SK-N-SH treated with all-trans-retinoic acid at 6 μM for 48 hours (cell line): Measurements from ENCODE around the gene PRR7.

Experiments
- ATAC-seq: fragments of 200-7000 bp; cut with Tn5 transposase; 3 replicates; pipeline ENCODE4 v1.9.1; 2020; ENCODE audit warnings: mild to moderate bottlenecking, moderate library complexity
- ARNTL ChIP-seq: fragments of 450-650 bp; formaldehyde crosslinking; IDR thresholded peaks from 2 replicates; pipeline ENCODE4 v1.5.0; 2020; ENCODE audit warnings: low read depth, mild to moderate bottlenecking, moderate library complexity, borderline replicate concordance
- BACH2 ChIP-seq: fragments of 250-450 bp; sonication (Bioruptor Pico); IDR thresholded peaks from 2 replicates; pipeline ENCODE4 v1.9.0; 2021; ENCODE audit warnings: mild to moderate bottlenecking, borderline replicate concordance
- CSDC2 ChIP-seq: fragments of 250-450 bp; sonication (Bioruptor Pico); IDR thresholded peaks from 2 replicates; pipeline ENCODE4 v1.5.0; 2020; ENCODE audit warnings: mild to moderate bottlenecking, moderate library complexity
- ESRRG ChIP-seq: fragments of 250-450 bp; sonication (Bioruptor Pico); IDR thresholded peaks from 2 replicates; pipeline ENCODE4 v1.6.1; 2021; ENCODE audit warnings: mild to moderate bottlenecking
- ISL1 ChIP-seq: fragments of 250-450 bp; sonication (Bioruptor Pico); IDR thresholded peaks from 2 replicates; pipeline ENCODE4 v2.1.2; 2022; ENCODE audit warnings: mild to moderate bottlenecking, moderate library complexity
- OSR1 ChIP-seq: fragments of 250-450 bp; sonication (Bioruptor Pico); IDR thresholded peaks from 2 replicates; pipeline ENCODE4 v1.8.0; 2022; ENCODE audit warnings: moderate library complexity, mild to moderate bottlenecking, inconsistent platforms
- PPARA ChIP-seq: fragments of 250-450 bp; sonication (Bioruptor Pico); IDR thresholded peaks from 2 replicates; pipeline ENCODE4 v1.5.0; 2020; ENCODE audit warnings: mild to moderate bottlenecking, borderline replicate concordance
- RARB ChIP-seq: fragments of 250-450 bp; sonication (Bioruptor Pico); IDR thresholded peaks from 2 replicates; pipeline ENCODE4 v1.8.0; 2021; ENCODE audit warnings: mild to moderate bottlenecking, moderate library complexity
- SNAI2 ChIP-seq: fragments of 250-450 bp; sonication (Bioruptor Pico); IDR thresholded peaks from 2 replicates; pipeline ENCODE4 v1.5.0; 2020; ENCODE audit warnings: mild to moderate bottlenecking, moderate library complexity
- TCF4 ChIP-seq: fragments of 250-450 bp; sonication (Bioruptor Pico); IDR thresholded peaks from 2 replicates; pipeline ENCODE4 v1.8.0; 2021; ENCODE audit warnings: mild to moderate bottlenecking, moderate library complexity, borderline replicate concordance
- TOX ChIP-seq: fragments of 250-450 bp; sonication (Bioruptor Pico); IDR thresholded peaks from 2 replicates; pipeline ENCODE4 v1.8.0; 2021; ENCODE audit warnings: mild to moderate bottlenecking, moderate library complexity, borderline replicate concordance
- ZC3H10 ChIP-seq: fragments of 250-450 bp; sonication (Bioruptor Pico); IDR thresholded peaks from 2 replicates; pipeline ENCODE4 v1.5.1; 2021; ENCODE audit warnings: mild to moderate bottlenecking, moderate library complexity
- ZFP3 ChIP-seq: fragments of 250-450 bp; sonication (Bioruptor Pico); IDR thresholded peaks from 2 replicates; pipeline ENCODE4 v1.5.0; 2020; ENCODE audit warnings: mild to moderate bottlenecking, moderate library complexity
- ZFP30 ChIP-seq: fragments of 450-650 bp; formaldehyde crosslinking; IDR thresholded peaks from 2 replicates; pipeline ENCODE4 v1.5.0; 2022; ENCODE audit warnings: mild to moderate bottlenecking, moderate library complexity
- ZNF565 ChIP-seq: fragments of 450-650 bp; formaldehyde crosslinking; conservative IDR thresholded peaks from 2 replicates; pipeline ENCODE4 v1.5.0; 2020; ENCODE audit warnings: low read depth, mild to moderate bottlenecking, moderate library complexity
- ZNF70 ChIP-seq: fragments of 450-650 bp; formaldehyde crosslinking; IDR thresholded peaks from 2 replicates; pipeline ENCODE4 v1.5.0; 2020; ENCODE audit warnings: mild to moderate bottlenecking, moderate library complexity
- ZNF8 ChIP-seq: fragments of 450-650 bp; formaldehyde crosslinking; IDR thresholded peaks from 2 replicates; pipeline ENCODE4 v1.5.0; 2020; ENCODE audit warnings: mild to moderate bottlenecking, moderate library complexity
- TF ChIP-seq, protein P1 (sequence below): fragments of 250-450 bp; sonication (Bioruptor Pico); IDR thresholded peaks from 2 replicates; pipeline ENCODE4 v1.5.1; 2020; ENCODE audit warnings: low read depth, mild to moderate bottlenecking, moderate library complexity
- TF ChIP-seq, protein P2 (sequence below): fragments of 250-450 bp; sonication (Bioruptor Pico); IDR thresholded peaks from 2 replicates; pipeline ENCODE4 v1.8.0; 2020; ENCODE audit warnings: mild to moderate bottlenecking, moderate library complexity, borderline replicate concordance
- TF ChIP-seq, protein P3 (sequence below): fragments of 250-450 bp; sonication (Bioruptor Pico); IDR thresholded peaks from 2 replicates; pipeline ENCODE4 v1.5.0; 2020; ENCODE audit warnings: mild to moderate bottlenecking, moderate library complexity
- TF ChIP-seq, protein P4 (sequence below): fragments of 250-450 bp; sonication (Bioruptor Pico); IDR thresholded peaks from 2 replicates; pipeline ENCODE4 v1.8.0; 2021; ENCODE audit warnings: low read depth, mild to moderate bottlenecking, moderate library complexity, borderline replicate concordance

PRR7 gene

DNA sequence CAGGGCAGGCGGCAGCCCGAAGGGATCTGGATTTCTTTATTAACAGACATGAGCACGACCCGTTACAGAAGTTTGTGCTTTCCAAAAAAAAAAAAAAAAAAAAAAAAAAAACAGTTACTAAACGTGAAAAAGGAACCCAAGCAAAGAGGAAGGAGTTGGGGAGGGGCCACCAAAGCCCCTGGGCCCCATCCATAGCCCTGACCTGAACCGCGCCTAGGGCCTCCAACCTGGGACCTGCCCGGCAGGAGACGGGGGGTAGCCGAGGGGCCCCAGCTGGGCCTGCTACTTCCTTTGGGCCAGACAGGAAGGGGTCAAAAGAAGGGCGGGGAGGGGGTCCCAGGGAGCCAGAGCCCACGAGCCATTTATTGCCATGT is 10.0 kb downstream of the PRR7 start (continued):
- TF ChIP-seq, protein P1, sequence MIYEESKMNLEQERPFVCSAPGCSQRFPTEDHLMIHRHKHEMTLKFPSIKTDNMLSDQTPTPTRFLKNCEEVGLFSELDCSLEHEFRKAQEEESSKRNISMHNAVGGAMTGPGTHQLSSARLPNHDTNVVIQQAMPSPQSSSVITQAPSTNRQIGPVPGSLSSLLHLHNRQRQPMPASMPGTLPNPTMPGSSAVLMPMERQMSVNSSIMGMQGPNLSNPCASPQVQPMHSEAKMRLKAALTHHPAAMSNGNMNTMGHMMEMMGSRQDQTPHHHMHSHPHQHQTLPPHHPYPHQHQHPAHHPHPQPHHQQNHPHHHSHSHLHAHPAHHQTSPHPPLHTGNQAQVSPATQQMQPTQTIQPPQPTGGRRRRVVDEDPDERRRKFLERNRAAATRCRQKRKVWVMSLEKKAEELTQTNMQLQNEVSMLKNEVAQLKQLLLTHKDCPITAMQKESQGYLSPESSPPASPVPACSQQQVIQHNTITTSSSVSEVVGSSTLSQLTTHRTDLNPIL = no peak
- TF ChIP-seq, protein P2, sequence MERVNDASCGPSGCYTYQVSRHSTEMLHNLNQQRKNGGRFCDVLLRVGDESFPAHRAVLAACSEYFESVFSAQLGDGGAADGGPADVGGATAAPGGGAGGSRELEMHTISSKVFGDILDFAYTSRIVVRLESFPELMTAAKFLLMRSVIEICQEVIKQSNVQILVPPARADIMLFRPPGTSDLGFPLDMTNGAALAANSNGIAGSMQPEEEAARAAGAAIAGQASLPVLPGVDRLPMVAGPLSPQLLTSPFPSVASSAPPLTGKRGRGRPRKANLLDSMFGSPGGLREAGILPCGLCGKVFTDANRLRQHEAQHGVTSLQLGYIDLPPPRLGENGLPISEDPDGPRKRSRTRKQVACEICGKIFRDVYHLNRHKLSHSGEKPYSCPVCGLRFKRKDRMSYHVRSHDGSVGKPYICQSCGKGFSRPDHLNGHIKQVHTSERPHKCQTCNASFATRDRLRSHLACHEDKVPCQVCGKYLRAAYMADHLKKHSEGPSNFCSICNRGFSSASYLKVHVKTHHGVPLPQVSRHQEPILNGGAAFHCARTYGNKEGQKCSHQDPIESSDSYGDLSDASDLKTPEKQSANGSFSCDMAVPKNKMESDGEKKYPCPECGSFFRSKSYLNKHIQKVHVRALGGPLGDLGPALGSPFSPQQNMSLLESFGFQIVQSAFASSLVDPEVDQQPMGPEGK = no peak
- TF ChIP-seq TCF4 (CRISPR knock-in tag) (no peak), ZC3H10 (CRISPR knock-in tag) (no peak), ZFP30 (CRISPR knock-in tag) (no peak)

DNA sequence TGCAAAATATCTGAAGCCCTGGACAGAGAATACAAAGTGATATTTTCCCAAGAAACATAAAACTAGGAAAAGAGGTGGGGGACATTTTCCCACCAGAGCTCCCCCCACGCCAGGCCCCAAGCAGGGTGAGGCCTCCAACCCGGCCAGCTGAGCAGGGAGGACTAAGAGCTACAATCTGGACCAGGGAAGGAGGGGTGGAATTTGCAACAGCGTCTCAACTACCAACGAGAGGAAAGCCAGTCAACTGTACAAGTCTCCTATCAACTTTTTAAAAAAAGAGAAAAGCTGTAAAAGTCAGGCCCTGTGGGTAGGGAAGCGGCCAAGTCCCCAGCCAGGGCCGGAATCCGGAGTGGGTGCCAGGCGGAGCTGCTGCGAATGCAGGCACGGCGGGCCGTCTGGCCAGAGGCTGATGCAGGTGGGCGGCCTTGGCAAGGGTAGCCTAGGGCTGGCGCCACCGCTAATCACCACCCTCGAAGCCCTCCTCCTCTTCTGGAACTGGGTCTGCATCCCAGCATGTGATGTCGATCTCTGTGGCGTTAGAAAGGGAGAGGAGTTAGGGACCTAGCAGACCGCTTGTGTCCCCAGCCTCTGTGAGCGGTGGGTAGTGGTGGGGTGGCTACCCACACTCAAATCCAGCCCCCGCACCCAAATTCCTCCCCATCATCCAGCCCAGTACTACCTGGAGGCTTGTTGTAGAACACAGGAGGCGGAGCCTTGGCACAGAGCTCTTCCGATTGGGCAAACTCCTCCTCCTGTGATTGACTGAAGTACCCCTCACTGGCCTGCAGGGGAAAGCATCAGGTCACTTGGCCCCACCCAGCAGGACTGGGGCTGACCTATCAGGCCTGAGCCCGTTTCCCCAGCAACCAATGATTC is 10.6 kb downstream of the PRR7 start:
- peak; percentile 75 for ATAC-seq
- TF ChIP-seq PPARA (CRISPR knock-in tag) = no peak
- TF ChIP-seq ZNF8 = no peak
- no peak for TF ChIP-seq ISL1 (CRISPR knock-in tag)
- no peak for TF ChIP-seq OSR1 (CRISPR knock-in tag)
- TF ChIP-seq ZNF565 (CRISPR knock-in tag) = no peak
- no peak for TF ChIP-seq ARNTL (CRISPR knock-in tag)
- TF ChIP-seq ZNF70 (CRISPR knock-in tag) = no peak
- no peak for TF ChIP-seq RARB (CRISPR knock-in tag)
- TF ChIP-seq ZFP30 (CRISPR knock-in tag) = no peak
- TF ChIP-seq, protein P3, sequence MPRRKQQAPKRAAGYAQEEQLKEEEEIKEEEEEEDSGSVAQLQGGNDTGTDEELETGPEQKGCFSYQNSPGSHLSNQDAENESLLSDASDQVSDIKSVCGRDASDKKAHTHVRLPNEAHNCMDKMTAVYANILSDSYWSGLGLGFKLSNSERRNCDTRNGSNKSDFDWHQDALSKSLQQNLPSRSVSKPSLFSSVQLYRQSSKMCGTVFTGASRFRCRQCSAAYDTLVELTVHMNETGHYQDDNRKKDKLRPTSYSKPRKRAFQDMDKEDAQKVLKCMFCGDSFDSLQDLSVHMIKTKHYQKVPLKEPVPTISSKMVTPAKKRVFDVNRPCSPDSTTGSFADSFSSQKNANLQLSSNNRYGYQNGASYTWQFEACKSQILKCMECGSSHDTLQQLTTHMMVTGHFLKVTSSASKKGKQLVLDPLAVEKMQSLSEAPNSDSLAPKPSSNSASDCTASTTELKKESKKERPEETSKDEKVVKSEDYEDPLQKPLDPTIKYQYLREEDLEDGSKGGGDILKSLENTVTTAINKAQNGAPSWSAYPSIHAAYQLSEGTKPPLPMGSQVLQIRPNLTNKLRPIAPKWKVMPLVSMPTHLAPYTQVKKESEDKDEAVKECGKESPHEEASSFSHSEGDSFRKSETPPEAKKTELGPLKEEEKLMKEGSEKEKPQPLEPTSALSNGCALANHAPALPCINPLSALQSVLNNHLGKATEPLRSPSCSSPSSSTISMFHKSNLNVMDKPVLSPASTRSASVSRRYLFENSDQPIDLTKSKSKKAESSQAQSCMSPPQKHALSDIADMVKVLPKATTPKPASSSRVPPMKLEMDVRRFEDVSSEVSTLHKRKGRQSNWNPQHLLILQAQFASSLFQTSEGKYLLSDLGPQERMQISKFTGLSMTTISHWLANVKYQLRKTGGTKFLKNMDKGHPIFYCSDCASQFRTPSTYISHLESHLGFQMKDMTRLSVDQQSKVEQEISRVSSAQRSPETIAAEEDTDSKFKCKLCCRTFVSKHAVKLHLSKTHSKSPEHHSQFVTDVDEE (CRISPR knock-in tag) = no peak
- no peak for TF ChIP-seq SNAI2 (CRISPR knock-in tag)
- TF ChIP-seq TOX (CRISPR knock-in tag) = no peak
- TF ChIP-seq, all 23 proteins: peak for 0

- ATAC-seq = no peak
- no peak for TF ChIP-seq BACH2
- no peak for TF ChIP-seq RARB (CRISPR knock-in tag)
- no peak for TF ChIP-seq ZC3H10 (CRISPR knock-in tag)
- TF ChIP-seq, protein P4, sequence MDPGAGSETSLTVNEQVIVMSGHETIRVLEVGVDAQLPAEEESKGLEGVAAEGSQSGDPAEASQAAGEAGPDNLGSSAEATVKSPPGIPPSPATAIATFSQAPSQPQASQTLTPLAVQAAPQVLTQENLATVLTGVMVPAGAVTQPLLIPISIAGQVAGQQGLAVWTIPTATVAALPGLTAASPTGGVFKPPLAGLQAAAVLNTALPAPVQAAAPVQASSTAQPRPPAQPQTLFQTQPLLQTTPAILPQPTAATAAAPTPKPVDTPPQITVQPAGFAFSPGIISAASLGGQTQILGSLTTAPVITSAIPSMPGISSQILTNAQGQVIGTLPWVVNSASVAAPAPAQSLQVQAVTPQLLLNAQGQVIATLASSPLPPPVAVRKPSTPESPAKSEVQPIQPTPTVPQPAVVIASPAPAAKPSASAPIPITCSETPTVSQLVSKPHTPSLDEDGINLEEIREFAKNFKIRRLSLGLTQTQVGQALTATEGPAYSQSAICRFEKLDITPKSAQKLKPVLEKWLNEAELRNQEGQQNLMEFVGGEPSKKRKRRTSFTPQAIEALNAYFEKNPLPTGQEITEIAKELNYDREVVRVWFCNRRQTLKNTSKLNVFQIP (CRISPR knock-in tag) = no peak
- TF ChIP-seq ZFP3 (CRISPR knock-in tag) = no peak
- no peak for TF ChIP-seq PPARA (CRISPR knock-in tag)
- no peak for TF ChIP-seq ESRRG
- TF ChIP-seq, protein P1 = no peak
- TF ChIP-seq ZNF8 = no peak
- TF ChIP-seq SNAI2 (CRISPR knock-in tag) = no peak
- TF ChIP-seq ZNF70 (CRISPR knock-in tag) = no peak
- TF ChIP-seq, protein P3 (CRISPR knock-in tag) = no peak
- no peak for TF ChIP-seq CSDC2 (CRISPR knock-in tag)
- TF ChIP-seq, protein P2 = no peak
- no peak for TF ChIP-seq TOX (CRISPR knock-in tag)
- no peak for TF ChIP-seq ARNTL (CRISPR knock-in tag)
These were observed 11.5 kb downstream of the PRR7 start for GRCh38 chr5:177457852-177458681.
